OCI-LY7 (cell line): Measurements from ENCODE around the gene OSBPL1A. TPM values are rescaled to one million over a fixed set of nuclear protein-coding genes. Genes with fewer than 3 reads are reported as not detected.

Experiments used
- BruUV-seq: library from RNA; stranded (reverse); fragments of 400-500 nt; replicated peaks from 2 replicates; lab custom pipeline; 2021; lab: Mats Ljungman, UMichigan
- CTCF ChIA-PET: fragments of 300-600 bp; sonication (Branson Sonifier 250); formaldehyde crosslinking; loops from one replicate; lab custom pipeline; 2022; ENCODE audit warnings: antibody characterized with exemption; ENCODE audit not compliant: unreplicated experiment; lab: Charles Lee
- POLR2A ChIA-PET: fragments of 300-600 bp; sonication (Branson Sonifier 250); formaldehyde crosslinking; loops from one replicate; lab custom pipeline; 2022; ENCODE audit warnings: antibody characterized with exemption; lab: Charles Lee
- DNase-seq: peaks from one replicate; pipeline ENCODE4 v3.0.0-alpha.2; 2015; ENCODE audit warnings: low spot score
- H2AFZ ChIP-seq: fragments of 200-600 bp; sonication (generic), shearing (Covaris generic); 2 replicates; pipeline ENCODE4 v1.6.1; 2014; ENCODE audit warnings: mild to moderate bottlenecking, antibody characterized with exemption, low read length, moderate library complexity
- H3K27ac ChIP-seq: fragments of 200-600 bp; sonication (generic); 2 replicates; pipeline ENCODE4 v1.5.1; 2014; ENCODE audit warnings: mixed run types, low read depth, mild to moderate bottlenecking, moderate library complexity, low read length, inconsistent platforms; ENCODE audit not compliant: poor library complexity, severe bottlenecking
- H3K36me3 ChIP-seq: fragments of 200-600 bp; sonication (generic); 2 replicates; pipeline ENCODE4 v1.6.1; 2014; ENCODE audit warnings: mild to moderate bottlenecking, antibody characterized with exemption, low read length, moderate library complexity, mixed read lengths; ENCODE audit not compliant: insufficient read depth
- H3K4me1 ChIP-seq: fragments of 200-600 bp; sonication (generic); 2 replicates; pipeline ENCODE4 v1.5.1; 2014; ENCODE audit warnings: mild to moderate bottlenecking, low read length; ENCODE audit not compliant: insufficient read depth, poor library complexity, severe bottlenecking
- H3K4me2 ChIP-seq: fragments of 200-600 bp; sonication (generic); 2 replicates; pipeline ENCODE4 v1.6.1; 2014; ENCODE audit warnings: mild to moderate bottlenecking, low read length
- H3K4me3 ChIP-seq: fragments of 200-600 bp; sonication (generic); 2 replicates; pipeline ENCODE4 v1.5.1; 2014; ENCODE audit warnings: mild to moderate bottlenecking, low read depth, low read length; ENCODE audit not compliant: poor library complexity, severe bottlenecking
- H3K79me2 ChIP-seq: fragments of 200-600 bp; sonication (generic); 2 replicates; pipeline ENCODE4 v1.6.1; 2016; ENCODE audit warnings: low read depth, mild to moderate bottlenecking, low read length, moderate library complexity, mixed read lengths; ENCODE audit not compliant: insufficient read depth
- H3K9me2 ChIP-seq: fragments of 200-600 bp; sonication (generic); 2 replicates; pipeline ENCODE4 v1.6.1; 2016; ENCODE audit warnings: mild to moderate bottlenecking, low read length, mixed read lengths; ENCODE audit not compliant: insufficient read depth
- H3K9me3 ChIP-seq: fragments of 200-600 bp; sonication (generic); 2 replicates; pipeline ENCODE4 v1.6.1; 2014; ENCODE audit warnings: mild to moderate bottlenecking, mixed run types, low read length, mixed read lengths
- H4K20me1 ChIP-seq: fragments of 200-600 bp; sonication (generic); 2 replicates; pipeline ENCODE4 v1.6.1; 2014; ENCODE audit warnings: mild to moderate bottlenecking, antibody characterized with exemption, low read length, moderate library complexity, mixed read lengths; ENCODE audit not compliant: insufficient read depth
- CTCF ChIP-seq: fragments of 200-600 bp; sonication (generic); conservative IDR thresholded peaks from 2 replicates; pipeline ENCODE4 v1.5.1; 2014; ENCODE audit warnings: mild to moderate bottlenecking, antibody characterized with exemption, low read length, moderate library complexity, mixed read lengths
- EZH2phosphoT487 ChIP-seq: fragments of 200-600 bp; sonication (generic); IDR thresholded peaks from 2 replicates; pipeline ENCODE4 v1.6.1; 2018; ENCODE audit warnings: low read depth, borderline replicate concordance, mild to moderate bottlenecking, mixed run types, antibody characterized with exemption, low read length, moderate library complexity, mixed read lengths
- intact Hi-C: fragments of 100-400 bp; cut with micrococcal nuclease; formaldehyde crosslinking; loops from one replicate; pipeline ENCODE4 v1.10.0; 2022; ENCODE audit not compliant: unreplicated experiment
- total RNA-seq, 2 experiments: library from RNA; depleted of rRNA in 1 of 2; stranded (reverse); fragments of >200 nt in 1 of 2; shearing (Covaris generic) in 1 of 2; gene quantifications; 2 replicates each; pipeline ENCODE4 v1.2.3, GENCODE V29; 2014 to 2022

OSBPL1A gene
- total RNA-seq, 2 experiments from 2014 or later, result 0.06 to 0.59 TPM

DNA sequence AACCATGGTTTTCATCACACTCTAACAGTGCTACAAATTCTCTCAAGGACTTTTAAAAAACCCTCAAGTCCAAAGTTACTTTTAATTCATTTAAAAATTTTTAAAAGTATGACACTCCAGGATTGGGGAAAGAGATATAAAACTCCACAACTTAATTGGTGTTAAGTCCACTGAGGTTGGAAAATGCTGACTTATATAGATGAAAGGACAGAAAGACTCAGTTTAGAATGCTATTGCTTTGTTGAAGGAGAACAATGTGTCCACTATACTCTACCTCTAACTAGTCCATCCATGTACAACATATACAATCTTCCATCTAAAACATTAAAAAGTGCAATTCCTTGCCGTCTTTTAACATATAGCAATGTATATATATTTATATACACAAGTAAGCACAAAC, 217.6 kb downstream of the OSBPL1A start:
- intact Hi-C loops, result no loop called here
- CTCF ChIA-PET, result no interaction called here

DNA sequence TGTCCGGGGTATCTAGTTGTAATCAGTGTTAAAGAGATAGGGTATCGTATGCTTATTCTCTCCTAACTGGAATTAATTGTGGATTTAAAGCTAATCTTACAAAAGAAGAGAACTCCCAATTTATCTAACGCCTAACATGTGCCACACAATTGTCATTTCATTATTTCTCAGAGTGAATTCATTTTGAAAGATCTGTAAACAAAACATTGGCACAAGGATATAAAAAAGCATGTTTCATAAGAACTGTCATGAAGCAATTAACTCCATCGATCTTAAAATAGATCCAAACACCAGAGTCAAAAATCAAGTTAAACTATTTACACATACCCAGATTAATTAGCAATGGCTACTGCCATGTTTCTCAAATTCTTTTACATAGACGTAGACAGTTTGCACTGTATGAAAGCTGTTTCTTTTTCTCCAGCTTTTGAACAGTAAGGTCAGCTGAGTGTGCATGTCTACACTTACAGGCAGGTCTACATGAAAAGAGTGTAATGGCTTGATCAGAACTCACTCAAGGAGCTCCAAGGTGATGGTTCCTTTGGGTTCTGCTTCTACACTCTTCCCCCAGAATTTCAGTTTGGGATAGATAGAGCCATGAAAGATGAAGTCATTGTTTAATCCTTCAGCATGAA, 220.0 kb downstream of the OSBPL1A start:
- Histone ChIP-seq H3K27ac (no peak overlapping the region), H3K9me2 (no peaks in the 10 kb centered on the region), H4K20me1 (no peaks in the 10 kb centered on the region), H3K4me3 (no peak overlapping the region), H3K9me3 (no peaks in the 10 kb centered on the region), H3K4me1 (peaks cover 9% of the 10 kb centered on the region), H3K79me2 (no peaks in the 10 kb centered on the region), H3K4me2 (0 out of 2 replicates have a peak overlapping the region, but pooled peaks have one; percentile 47), H2AFZ (no peak overlapping the region), H3K36me3 (no peaks in the 10 kb centered on the region)
- POLR2A ChIA-PET, result interaction anchor here (0.7 to 1.3 kb wide), 2 partner anchors 14 to 27 kb away, joined by 3 read pairs; no protein-coding TSS in a partner anchor
- no peak for DNase-seq
- intact Hi-C loops, result loop anchor here (5.0 to 10.0 kb wide), 2 partner anchors 217 to 310 kb away; partner anchors contain the start of gene OSBPL1A
- BruUV-seq, result no TSS peak
- CTCF ChIA-PET, result interaction anchor here (1.3 kb wide), 1 partner anchor 14 kb away, joined by 5 read pairs; no protein-coding TSS in a partner anchor
- TF ChIP-seq EZH2phosphoT487, result no peak
- TF ChIP-seq CTCF, result no peak

More for the DNA sequence above, 217.6 kb downstream of the OSBPL1A start:
- no peak for DNase-seq
- Histone ChIP-seq H3K4me1 (peaks cover 9% of the 10 kb centered on the region), H3K27ac (no peak overlapping the region), H2AFZ (no peak overlapping the region), H3K4me2 (no peak overlapping the region), H3K9me3 (no peaks in the 10 kb centered on the region), H3K4me3 (no peak overlapping the region), H3K36me3 (no peaks in the 10 kb centered on the region), H4K20me1 (no peaks in the 10 kb centered on the region), H3K79me2 (no peaks in the 10 kb centered on the region), H3K9me2 (no peaks in the 10 kb centered on the region)
- TF ChIP-seq EZH2phosphoT487, result no peak
- no peak for TF ChIP-seq CTCF
- BruUV-seq, result no TSS peak
- POLR2A ChIA-PET, result no interaction called here
